VCaP (cell line): ENCODE results near the gene TRMT10A.
"Not testable (repeated sequence)": the region's sequence is repeated elsewhere in the genome, so short reads cannot be mapped to it uniquely, and the experiment has no call there.

ENCODE experiments used
- H3K27ac ChIP-seq: fragments of 450-650 bp; 2 replicates; pipeline ENCODE4 v1.5.1; 2017
- TF ChIP-seq, protein P1 (sequence below): fragments of 450-650 bp; conservative IDR thresholded peaks from 2 replicates; pipeline ENCODE4 v1.5.1; 2017; ENCODE audit warnings: mild to moderate bottlenecking, moderate library complexity

TRMT10A gene

GRCh38 chr4:99540277-99540939 lies 23.4 kb downstream of the TRMT10A start:
- TF ChIP-seq, protein P1, sequence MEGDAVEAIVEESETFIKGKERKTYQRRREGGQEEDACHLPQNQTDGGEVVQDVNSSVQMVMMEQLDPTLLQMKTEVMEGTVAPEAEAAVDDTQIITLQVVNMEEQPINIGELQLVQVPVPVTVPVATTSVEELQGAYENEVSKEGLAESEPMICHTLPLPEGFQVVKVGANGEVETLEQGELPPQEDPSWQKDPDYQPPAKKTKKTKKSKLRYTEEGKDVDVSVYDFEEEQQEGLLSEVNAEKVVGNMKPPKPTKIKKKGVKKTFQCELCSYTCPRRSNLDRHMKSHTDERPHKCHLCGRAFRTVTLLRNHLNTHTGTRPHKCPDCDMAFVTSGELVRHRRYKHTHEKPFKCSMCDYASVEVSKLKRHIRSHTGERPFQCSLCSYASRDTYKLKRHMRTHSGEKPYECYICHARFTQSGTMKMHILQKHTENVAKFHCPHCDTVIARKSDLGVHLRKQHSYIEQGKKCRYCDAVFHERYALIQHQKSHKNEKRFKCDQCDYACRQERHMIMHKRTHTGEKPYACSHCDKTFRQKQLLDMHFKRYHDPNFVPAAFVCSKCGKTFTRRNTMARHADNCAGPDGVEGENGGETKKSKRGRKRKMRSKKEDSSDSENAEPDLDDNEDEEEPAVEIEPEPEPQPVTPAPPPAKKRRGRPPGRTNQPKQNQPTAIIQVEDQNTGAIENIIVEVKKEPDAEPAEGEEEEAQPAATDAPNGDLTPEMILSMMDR, result no peak
- no peak overlapping the region for H3K27ac ChIP-seq

- H3K27ac ChIP-seq, result no peak overlapping the region
- TF ChIP-seq, protein P1, result no peak
Measured at GRCh38 chr4:99537674-99538073, 26.2 kb downstream of the TRMT10A start.

GRCh38 chr4:99536848-99537247 lies 27.0 kb downstream of the TRMT10A start:
- TF ChIP-seq, protein P1, result no peak
- no peak overlapping the region for H3K27ac ChIP-seq

DNA sequence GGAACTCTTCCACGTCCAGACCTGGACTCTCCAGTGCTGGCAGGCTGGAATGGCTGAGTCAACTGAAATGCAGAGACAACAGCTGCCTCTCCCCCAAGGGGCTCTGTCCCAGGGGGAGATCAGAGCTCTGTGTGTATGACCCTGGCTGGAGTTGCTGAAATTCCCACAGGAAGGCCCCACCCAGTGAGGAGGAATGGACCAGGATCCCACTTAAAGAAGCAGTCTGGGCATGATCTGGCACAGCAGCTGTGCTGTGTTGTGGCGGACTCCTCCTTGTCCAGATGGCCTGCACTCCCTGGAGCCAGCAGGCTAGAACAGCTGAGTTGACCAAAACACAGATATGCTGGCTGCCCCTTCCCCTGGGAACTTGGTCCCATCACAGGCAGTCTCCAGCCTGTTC lies 27.6 kb downstream of the TRMT10A start:
- TF ChIP-seq, protein P1, result no peak
- H3K27ac ChIP-seq, result no peak overlapping the region

DNA sequence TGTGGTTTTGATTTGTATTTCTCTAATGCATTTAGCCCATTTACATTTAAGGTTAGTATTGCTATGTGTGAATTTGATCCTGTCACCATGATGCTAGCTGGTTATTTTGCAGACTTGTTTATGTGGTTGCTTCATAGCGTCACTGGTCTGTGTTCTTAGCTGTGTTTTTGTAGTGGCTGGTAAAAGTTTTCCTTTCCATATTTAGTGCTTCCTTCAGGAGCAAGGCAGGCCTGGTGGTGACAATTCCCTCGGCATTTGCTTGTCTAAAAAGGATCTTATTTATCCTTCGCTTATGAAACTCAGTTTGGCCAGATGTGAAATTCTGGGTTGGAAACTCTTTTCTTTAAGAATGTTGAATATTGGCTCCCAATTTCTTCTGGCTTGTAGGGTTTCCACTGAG lies 29.1 kb downstream of the TRMT10A start:
- H3K27ac ChIP-seq, result not testable (repeated sequence)

- TF ChIP-seq, protein P1, result no peak
- no peak overlapping the region for H3K27ac ChIP-seq
Measured at GRCh38 chr4:99529956-99530355, 33.9 kb downstream of the TRMT10A start.

- TF ChIP-seq, protein P1, result no peak
- no peak overlapping the region for H3K27ac ChIP-seq
Measured at GRCh38 chr4:99529228-99529627, 34.6 kb downstream of the TRMT10A start.

GRCh38 chr4:99518601-99519295 lies 45.1 kb downstream of the TRMT10A start:
- no peak overlapping the region for H3K27ac ChIP-seq
- TF ChIP-seq, protein P1, result no peak
